GM12865 (cell line): Measurements from ENCODE around the gene LVRN.

Source experiments
- DNase-seq: peaks from one replicate; pipeline ENCODE4 v3.0.0; 2010; ENCODE audit warnings: low read depth
- H3K4me3 ChIP-seq: 2 replicates; pipeline ENCODE4 v1.5.1; 2011; ENCODE audit warnings: mild to moderate bottlenecking, low read depth, low read length, control low read depth
- TF ChIP-seq, protein P1 (sequence below): IDR thresholded peaks from 2 replicates; pipeline ENCODE4 v1.5.1; 2011; ENCODE audit warnings: low read length, control low read depth, low read depth, inconsistent platforms; ENCODE audit not compliant: insufficient read depth; ENCODE audit errors: missing control alignments

Gene LVRN

DNA sequence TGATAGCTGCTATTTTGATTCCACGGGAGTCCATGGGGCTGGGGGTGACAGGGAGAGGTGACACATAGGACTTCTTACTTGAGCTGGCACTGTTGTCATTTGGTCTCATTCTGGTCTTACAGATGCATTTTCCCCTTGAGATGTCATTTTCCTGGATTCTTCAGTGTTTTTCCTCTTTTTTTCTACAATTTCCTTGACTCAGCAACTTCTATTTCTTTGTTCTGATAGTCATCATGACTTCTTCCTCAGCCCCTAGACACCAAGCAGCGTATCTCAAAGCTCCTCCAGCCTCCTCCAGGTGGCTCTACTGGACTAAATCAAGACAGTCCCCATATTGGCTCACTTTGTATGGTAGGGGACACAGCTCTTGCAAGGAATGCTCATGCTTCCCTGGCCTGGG, 16.5 kb downstream of the LVRN start:
- no peak overlapping the region for H3K4me3 ChIP-seq
- TF ChIP-seq, protein P1, sequence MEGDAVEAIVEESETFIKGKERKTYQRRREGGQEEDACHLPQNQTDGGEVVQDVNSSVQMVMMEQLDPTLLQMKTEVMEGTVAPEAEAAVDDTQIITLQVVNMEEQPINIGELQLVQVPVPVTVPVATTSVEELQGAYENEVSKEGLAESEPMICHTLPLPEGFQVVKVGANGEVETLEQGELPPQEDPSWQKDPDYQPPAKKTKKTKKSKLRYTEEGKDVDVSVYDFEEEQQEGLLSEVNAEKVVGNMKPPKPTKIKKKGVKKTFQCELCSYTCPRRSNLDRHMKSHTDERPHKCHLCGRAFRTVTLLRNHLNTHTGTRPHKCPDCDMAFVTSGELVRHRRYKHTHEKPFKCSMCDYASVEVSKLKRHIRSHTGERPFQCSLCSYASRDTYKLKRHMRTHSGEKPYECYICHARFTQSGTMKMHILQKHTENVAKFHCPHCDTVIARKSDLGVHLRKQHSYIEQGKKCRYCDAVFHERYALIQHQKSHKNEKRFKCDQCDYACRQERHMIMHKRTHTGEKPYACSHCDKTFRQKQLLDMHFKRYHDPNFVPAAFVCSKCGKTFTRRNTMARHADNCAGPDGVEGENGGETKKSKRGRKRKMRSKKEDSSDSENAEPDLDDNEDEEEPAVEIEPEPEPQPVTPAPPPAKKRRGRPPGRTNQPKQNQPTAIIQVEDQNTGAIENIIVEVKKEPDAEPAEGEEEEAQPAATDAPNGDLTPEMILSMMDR = no peak
- peak; percentile 17 for DNase-seq

DNA sequence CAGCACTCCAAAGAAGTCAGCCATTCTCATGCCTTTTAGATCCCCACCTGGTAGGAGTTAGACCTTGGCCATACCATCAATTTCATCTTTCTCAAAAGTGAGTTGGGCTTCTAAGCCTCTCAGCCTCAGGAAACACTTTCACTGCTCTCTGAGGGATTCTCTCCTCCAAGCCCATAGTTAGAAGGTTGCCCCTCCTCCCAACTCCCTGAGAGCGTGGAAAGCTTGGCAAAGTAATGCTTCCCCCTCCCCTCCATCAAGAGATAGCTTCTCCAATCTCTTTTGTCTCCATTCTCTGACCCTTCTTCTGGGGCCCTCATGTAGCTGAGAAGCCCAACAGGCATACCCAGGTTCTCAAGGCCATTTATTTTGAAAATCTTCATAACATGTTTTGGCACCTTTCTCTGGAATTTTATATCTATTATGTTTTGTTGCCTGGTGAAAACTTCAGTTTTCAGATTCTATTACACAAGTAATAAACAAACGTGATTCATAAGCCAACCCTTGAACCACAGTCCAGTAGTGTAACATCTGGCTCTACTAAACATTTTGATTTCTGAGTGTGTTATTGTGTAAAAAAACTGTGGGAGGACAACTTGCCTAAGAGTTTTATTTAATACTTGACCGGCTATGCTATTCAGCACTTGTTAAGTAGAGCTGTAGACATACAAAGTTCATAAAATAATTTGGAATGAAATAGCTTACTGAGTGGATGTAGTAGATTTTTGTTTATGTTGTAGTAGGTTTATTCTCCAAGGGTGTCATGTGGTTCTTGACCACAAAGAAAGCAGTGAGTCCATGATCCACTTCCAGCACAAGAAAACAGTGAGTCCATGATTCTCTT, 17.1 kb downstream of the LVRN start:
- TF ChIP-seq, protein P1 = no peak
- no peak overlapping the region for H3K4me3 ChIP-seq
- DNase-seq = no peak

DNA sequence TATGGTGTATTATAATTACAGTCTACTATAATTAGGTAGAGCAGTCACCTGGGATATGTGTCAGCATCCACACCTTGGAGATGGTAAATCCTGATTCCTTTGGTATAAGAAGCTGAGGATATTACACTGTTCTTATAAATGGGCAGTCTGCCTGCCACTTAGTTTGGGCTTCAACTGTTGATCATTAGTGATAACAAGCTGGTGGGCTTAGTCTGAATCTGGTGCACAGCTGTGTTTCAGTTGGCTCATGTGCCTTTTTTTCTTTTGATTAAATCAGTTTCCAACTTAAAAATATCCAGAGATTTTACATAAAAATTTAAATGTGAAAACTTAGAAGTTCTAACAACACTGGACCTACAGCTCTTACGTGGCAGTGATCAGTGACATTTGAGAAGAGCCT, 21.2 kb downstream of the LVRN start:
- DNase-seq = no peak
- TF ChIP-seq, protein P1 = no peak
- H3K4me3 ChIP-seq = no peak overlapping the region

DNA sequence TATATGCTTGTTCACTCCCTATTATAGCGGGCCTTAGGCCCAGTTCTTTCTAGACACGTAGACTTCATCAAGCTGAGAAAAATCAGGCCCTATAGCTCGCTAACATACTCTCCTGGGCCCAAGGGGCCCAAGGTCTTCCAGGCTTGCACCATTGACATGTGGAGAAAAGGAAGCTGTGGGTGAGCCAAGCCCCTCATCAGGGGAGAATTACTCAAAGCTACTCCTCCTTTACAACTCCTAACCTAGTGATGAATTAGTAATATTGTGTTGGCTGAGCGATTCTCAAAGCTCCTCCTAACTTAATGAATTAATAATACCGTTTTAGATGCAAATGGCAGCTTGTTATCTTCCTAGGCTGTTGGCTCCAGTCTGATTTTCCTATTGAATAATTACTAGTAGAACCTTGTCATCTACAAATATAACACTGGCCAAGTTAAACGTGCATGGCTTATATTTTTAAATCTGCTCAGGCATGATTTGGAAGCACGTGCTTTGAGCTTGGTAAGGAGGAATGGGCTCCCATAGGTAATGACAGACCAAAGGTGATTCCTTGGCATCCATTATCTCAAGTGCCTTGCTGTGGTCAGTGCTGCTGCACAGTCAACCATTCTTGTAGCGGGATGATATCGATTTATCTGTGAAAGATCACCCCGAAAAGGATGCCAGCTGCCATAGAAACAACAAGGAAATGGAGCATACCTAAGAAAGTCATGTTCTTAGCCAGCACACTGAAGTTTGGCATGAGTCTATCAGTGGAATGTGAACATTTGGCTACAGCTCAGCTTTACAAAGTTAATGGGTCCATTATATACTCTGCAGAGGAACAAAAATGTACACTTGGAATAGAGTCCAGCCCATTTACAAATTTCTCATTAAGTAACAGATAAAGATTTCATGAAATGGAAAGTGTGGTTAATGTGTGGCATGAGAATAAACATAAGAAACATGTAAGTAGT, 23.8 kb downstream of the LVRN start:
- TF ChIP-seq, protein P1 = no peak
- no peak for DNase-seq
- H3K4me3 ChIP-seq = no peak overlapping the region

DNA sequence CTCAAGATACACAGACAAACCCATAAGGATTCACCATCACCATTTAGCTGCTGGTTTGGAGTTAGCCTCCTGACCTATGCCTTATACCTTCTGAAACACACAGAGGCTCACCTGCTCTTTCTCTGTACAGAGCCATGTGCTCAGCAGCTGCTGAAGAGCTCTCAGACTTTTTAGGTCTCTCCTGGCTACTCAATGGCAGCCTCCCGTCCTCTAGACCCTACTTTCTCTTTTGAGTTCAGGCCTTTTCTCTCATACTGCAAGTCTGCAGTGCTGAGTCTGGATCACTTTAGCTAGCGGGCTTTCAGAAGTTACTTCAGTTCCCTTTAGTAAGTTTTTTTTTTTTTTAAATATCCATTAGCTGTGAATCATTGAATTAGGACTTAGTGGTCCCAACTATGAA, 25.7 kb downstream of the LVRN start:
- TF ChIP-seq, protein P1 = no peak
- peak; percentile 16 for DNase-seq
- H3K4me3 ChIP-seq = no peak overlapping the region

DNA sequence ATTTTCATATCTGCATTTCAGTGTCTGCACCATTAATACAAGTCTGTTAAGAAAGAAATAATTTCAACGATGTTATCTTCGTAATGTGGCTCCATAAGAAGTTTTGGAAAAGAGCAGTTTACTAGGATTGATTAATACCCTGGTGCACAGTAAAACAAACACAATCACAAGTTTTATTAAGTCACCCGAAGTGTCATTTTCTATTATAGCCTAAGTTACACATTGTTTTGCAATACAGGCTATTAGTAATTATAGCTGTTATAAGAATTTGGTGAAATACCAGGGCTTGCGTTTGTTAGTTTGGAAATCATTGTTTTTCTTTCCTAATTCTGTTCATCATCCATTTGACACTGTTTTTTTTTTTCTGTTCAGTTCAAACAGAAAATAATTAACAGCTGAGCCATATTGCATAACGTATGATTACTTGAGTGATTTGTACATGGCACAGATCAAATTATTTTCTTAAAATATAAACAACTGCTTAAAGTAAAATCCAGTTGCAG, 30.6 kb downstream of the LVRN start:
- TF ChIP-seq, protein P1 = no peak
- H3K4me3 ChIP-seq = no peak overlapping the region
- DNase-seq = no peak
